ENCODE measurements around the gene TRIM24.

GRCh38 chr7:138465046-138465445 is 5.0 kb downstream of the TRIM24 start:
- TF ChIP-seq CTCF (IDR thresholded peaks at IDR 0.05; ENCODE audit: poor library complexity) (no peak), EZH2phosphoT487 (IDR thresholded peaks at IDR 0.05; ENCODE audit: low read depth, severe bottlenecking, unreplicated experiment) (no peak)

Measured in hepatocyte (in vitro differentiated cells).